ENCODE results near the gene ZNF808.
"Not testable (repeated sequence)": the region's sequence is repeated elsewhere in the genome, so short reads cannot be mapped to it uniquely, and the experiment has no call there.

ZNF808 gene

GRCh38 chr19:52536448-52536800 lies 9.0 kb downstream of the ZNF808 start:
- FAIRE-seq: no peak

- not testable (repeated sequence) for FAIRE-seq
Observed at GRCh38 chr19:52538815-52539214, 11.3 kb downstream of the ZNF808 start.

GRCh38 chr19:52541176-52541575 lies 13.7 kb downstream of the ZNF808 start:
- FAIRE-seq: not testable (repeated sequence)

GRCh38 chr19:52541608-52542007 lies 14.1 kb downstream of the ZNF808 start:
- no peak for FAIRE-seq

- FAIRE-seq: not testable (repeated sequence)
Observed at GRCh38 chr19:52542541-52542940, 15.1 kb downstream of the ZNF808 start.

GRCh38 chr19:52542984-52543664 lies 15.7 kb downstream of the ZNF808 start:
- no peak for FAIRE-seq

GRCh38 chr19:52554216-52554971 lies 26.9 kb downstream of the ZNF808 start:
- FAIRE-seq: no peak

- FAIRE-seq: no peak
Observed at GRCh38 chr19:52557231-52557995, 29.9 kb downstream of the ZNF808 start.

- FAIRE-seq: not testable (repeated sequence)
Observed at GRCh38 chr19:52558732-52559445, 31.4 kb downstream of the ZNF808 start.

GRCh38 chr19:52561611-52562010 lies 34.1 kb downstream of the ZNF808 start:
- FAIRE-seq: not testable (repeated sequence)

- no peak for FAIRE-seq
Observed at GRCh38 chr19:52566121-52566520, 38.7 kb downstream of the ZNF808 start.

GRCh38 chr19:52566588-52566987 lies 39.1 kb downstream of the ZNF808 start:
- FAIRE-seq: no peak

- no peak for FAIRE-seq
Observed at GRCh38 chr19:52567921-52568320, 40.5 kb downstream of the ZNF808 start.

GRCh38 chr19:52569638-52569999 lies 42.2 kb downstream of the ZNF808 start:
- FAIRE-seq: not testable (repeated sequence)

GRCh38 chr19:52570000-52570861 lies 42.8 kb downstream of the ZNF808 start, which contains the start of gene ZNF701:
TSS of gene ZNF701 (plus strand) at chr19:52570287. CDS start at chr19:52574148, 3,861 bp downstream.
- no peak for FAIRE-seq

GRCh38 chr19:52584736-52585440 lies 57.4 kb downstream of the ZNF808 start:
- FAIRE-seq: no peak

GRCh38 chr19:52585604-52586003 lies 58.1 kb downstream of the ZNF808 start:
- no peak for FAIRE-seq

GRCh38 chr19:52590728-52591127 lies 63.3 kb downstream of the ZNF808 start:
- no peak for FAIRE-seq

- FAIRE-seq: no peak
Observed at GRCh38 chr19:52592301-52592700, 64.8 kb downstream of the ZNF808 start.

- FAIRE-seq: not testable (repeated sequence)
Observed at GRCh38 chr19:52593441-52593840, 66.0 kb downstream of the ZNF808 start.

GRCh38 chr19:52599241-52599640 lies 71.8 kb downstream of the ZNF808 start:
- FAIRE-seq: no peak
